ENCODE measurements around the gene CBLN1.

GRCh38 chr16:49280841-49281371 is 732 bp downstream of the CBLN1 start:
- TF ChIP-seq CTCF (conservative IDR thresholded peaks at IDR 0.05) = no peak
- no peak for TF ChIP-seq EZH2 (IDR thresholded peaks at IDR 0.05; ENCODE audit: low read depth)
